CD4-positive, alpha-beta T cell treated with Interleukin-6 at 100 ng/mL for 8 hours (primary cell): ENCODE data around the gene DFFB.

Experiments
- DNase-seq: peaks from one replicate; pipeline ENCODE4 v3.0.0-alpha.2; 2020; ENCODE audit warnings: mixed read lengths, low spot score

Gene DFFB

DNA sequence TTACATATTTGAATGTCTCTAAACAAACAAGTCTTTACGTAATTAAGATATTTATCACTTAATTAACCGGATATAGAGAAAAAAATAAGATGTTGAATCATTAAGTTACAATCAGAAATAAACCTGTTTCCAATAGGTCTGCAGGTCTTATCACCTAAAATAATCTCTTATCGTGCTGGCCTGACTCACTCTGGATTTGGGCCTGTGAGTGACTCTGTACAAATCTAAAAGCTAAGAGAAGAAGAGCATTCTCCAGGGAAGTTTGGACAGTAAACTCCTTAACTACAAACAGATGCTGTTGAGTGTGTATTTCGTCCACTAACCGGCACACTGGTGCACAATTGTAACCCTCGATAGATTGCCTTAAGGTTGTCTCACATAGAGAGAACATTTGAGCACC, 25.6 kb upstream of the DFFB start:
- DNase-seq = no peak

DNA sequence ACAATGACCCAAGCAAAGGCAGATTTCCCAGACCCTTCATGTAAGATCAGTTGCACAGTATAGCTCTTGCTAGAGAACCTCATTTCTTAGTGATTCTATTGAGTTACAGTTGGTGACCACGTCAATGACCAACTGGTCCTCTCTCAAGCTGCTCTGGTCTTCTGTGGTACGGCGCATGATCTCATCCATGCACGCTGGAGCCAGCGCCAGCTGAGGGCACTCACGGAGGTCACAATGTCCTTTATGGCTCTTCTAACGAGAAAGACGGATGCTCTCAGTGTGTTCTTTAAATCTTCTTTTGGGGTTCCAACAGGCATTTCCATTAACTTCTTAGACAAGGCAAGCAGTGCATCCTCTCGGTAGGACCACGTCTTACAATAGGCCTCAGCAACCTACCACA, 22.6 kb upstream of the DFFB start:
- DNase-seq = no peak

DNA sequence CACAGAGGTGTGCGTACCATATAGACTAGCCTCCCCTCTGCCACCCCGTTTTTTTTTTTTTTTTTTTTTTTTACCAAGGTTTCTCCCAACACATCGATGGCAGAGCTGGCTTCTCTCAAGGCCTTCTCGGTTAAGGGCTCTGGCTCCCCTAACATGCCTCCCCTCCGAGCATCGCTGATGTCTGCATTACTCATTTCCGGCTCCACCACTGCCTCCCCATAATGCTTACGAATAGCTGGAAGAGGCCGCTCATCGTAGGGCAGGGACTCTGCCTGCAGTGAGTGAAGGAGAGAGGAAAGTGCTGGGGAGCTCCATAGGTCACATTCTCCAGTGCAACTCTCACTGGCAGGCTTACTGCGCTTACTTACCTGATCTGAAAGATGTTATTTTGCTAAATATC, 20.9 kb upstream of the DFFB start:
- no peak for DNase-seq

DNA sequence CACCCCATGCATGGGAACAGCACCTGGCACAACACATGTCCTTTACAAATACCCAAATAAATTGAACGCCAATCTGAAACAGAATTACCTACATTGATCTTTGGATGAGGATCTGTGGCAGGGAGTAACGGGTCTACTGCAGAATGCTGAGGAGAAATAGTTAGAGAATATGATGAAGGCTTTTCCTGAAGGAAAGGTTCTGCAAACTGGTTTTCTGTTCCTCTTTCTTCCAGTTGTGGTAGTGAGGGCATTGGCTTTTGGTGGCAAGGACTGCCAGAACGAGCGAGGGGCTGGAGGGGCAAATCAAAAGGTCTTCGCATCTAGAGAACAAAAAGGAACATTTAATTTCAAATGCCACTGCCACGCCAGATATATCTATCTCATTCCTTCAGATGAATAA, 20.1 kb upstream of the DFFB start:
- DNase-seq = no peak

DNA sequence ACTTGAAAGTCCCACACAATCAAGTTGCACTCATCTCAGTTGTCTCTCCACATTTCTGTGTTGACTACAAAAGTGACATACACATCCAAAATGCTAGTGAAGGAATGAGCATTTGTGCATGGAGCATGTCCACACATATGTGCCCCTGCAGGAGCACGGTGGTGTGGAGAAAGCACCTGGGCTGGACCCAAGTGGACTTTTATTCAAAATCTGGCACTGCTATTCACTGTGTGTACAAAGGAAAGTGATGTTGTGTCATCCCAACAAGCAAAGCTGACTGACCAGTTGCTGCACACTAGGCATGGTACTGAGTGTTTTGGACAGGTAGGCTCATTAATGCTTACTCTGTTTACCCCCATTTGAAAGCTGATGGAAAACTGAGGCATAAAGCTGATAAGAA, 19.6 kb upstream of the DFFB start:
- DNase-seq = no peak

DNA sequence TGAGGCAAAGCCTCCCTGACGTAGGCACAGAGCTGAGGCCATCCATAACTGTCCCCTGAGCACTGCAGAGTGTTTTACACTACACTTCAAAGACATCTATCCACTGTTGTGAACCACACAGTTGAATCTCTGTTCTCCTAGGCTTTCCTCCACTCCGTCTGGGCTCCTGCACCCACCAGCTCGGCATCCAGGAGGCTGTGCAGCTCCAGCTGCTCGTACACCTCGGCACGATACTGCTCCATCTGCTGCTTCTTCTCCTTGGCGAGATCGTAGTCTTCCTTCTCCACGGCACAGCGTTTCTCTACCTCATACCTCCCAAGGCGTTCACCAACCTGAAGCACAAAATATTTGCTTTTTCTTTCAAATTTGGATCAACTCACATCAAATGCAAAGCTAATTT, 18.5 kb upstream of the DFFB start:
- no peak for DNase-seq

DNA sequence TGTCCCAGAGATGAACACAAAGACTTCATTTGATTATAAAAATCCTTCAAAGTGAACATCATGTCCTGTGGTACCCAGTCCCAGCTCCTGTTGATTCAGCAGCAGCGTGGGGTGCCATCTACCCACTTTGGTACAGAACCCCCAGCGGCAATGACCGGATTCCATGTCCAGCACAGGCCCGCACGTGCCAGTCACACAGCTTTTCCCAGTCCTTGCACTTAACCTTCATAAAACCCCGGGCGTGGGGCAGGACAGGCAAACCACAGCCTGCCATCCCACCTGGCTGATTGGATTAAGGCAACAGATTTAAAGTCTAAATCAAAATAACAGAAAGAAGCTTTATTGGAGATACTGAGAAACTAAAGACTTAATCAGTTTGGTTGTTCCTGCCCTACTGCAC, 15.8 kb upstream of the DFFB start:
- DNase-seq = no peak

DNA sequence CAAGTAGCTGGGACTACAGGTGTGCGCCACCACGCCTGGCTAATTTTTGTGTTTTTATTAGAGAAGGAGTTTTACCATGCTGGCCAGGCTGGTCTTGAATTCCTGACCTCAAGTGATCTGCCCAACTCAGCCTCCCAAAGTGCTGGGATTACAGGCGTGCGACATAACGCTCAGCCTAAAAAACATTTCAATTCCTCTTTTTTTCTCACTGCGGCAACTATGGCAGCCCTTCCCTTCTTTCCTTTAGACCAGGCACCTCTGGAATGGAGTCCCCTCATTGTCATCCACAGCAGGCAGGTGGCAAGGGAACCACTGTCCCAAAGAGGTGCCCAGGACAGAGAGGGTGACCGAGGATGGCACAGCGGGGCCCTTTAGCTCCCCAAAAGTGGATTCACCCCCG, 14.4 kb upstream of the DFFB start:
- DNase-seq = no peak

DNA sequence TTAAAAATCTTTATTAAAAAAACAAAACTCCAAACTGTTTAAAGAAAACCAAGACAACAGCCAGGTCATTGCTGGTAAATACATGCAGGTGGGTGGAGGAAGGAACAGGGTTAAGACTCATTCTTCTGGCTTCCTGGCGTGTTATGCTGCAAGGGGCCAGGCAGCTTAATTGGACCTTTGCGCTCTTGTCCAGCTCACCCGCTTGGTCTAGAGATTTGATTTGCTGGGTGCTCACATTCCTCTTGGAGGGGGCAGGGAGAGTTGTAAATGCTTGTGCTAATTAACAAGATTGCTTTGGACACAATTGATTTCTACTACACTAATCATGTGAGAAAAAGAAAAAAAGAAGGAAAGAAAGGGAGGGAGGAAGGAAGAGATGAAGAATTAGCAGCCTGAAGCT, 10.7 kb upstream of the DFFB start:
- DNase-seq = no peak

DNA sequence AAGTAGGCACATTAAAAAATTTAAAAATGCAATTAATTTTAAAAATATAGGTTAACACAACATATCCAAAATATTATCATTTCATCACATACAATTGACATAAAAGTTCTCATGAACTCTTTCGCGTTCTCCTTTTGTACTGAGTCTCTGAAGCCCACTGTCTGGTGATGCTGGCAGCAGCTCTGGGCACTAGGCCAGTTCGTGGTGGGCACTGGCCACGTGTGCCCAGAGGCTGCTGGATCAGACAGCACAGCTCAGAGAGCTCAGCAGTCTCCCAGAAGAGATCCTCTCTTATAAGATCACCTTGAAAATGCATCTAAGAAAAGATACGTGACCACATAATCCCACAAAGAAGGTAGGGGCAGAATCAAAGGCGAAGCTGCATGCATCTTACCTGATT, 10.2 kb upstream of the DFFB start:
- DNase-seq = no peak

DNA sequence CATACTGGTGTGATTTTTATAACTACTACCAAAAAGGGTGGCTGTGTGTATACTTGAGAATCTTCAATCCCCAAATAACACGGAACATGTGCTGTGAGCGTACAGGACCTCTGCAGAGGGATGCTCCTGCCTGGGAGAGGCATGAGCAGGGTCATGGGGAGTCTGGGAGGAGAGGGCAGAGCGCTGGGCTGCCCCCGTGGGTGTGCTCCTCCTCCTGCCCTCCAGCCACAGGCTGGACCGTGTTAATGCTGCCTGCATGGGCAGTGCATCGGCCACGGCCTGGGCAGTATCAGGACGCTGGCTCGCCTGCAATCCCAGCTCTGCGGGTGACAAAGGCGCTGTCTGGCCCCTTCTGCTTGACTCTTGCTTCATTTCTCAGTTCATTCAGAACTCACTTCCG, 6.4 kb upstream of the DFFB start:
- DNase-seq = no peak

DNA sequence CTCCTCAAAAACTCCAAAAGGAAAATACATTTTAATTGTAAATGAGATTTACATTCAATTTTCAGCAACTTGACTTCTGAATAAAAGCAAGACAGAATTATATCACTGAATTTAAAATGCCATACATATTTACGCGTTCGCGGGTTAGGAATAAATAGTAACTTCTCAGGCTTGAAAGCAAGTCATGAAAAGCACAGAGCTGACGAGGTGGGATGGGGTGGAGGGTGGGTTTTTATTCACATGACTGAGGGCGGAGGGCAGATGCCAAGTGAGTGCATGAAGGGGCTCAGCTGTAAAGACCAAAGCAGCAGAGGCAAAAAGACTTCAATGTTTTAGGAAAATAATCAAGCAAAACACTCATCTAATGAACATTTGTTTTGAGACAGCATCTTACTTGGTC, 6.0 kb upstream of the DFFB start:
- DNase-seq = no peak

DNA sequence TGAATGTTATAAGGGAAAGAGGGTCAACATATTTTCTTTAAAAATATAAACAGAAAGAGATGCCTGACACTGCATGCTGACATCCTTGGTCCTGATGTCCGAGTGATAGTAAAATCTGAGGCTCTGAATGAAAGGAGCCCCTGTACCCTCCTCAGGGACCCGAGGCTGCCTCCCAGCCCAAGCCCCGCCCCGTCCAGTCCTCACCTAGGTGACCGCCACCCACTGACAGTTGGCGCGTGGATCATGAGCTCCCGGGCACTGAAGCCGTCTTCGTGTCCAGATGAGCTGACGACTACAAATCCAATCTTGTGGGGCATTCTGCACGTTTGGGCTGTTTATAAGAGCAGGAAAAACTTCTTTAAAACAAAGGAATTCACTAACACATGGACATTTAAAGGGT, 5.2 kb upstream of the DFFB start:
- no peak for DNase-seq

DNA sequence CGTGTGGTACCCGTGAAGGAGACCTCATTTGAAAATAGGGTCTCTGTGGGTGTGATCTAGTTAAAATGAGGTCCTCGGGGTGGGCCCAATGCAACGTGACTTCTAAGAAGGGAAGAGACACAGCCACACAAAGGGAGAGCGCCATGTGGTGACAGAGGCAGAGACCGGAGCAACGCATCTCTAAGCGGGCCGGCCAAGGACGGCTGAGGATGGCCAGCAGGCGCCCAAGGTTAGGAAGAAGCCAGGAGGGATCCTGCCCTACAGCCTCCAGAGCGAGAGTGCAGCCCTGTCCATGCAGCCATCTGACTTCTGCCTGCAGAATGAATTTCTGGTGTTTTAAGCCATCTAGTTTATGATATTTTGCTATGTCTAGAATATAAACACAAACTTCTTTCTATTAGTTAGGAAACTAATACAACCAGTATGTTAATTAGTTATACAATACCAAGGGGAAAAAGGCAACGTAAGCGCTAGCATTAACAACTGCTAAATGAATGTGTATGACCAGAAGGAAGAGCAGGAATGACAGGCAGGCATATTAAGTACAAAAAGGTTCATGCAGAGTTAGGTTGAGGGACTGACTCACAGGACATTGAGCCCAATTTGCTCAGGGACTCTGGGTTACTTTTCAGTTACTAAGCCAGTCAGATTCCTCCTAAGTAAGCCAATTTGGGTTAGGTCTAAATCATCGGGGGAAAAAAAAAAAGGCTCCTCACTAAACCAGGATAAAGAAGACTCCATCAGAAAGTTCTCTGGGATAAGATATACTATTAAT, 4.4 kb upstream of the DFFB start:
- no peak for DNase-seq

DNA sequence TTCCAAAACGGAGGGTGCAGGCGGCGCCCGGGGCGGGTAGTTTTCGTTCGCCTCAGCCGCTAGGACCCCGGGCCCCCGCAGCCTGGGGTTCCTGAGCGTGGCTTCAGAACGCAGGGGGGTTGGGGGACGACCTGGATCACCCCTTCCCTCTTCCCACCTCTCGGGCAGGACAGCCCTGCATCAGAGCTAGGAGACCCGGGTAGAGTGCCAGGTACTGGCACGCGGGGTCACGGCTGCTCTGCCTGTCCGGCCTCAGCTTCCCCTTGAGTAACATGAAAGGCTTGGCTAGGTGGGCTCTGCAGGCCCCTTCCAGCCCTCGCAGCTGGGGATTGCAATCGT, 484 bp downstream of the DFFB start:
- DNase-seq = no peak

DNA sequence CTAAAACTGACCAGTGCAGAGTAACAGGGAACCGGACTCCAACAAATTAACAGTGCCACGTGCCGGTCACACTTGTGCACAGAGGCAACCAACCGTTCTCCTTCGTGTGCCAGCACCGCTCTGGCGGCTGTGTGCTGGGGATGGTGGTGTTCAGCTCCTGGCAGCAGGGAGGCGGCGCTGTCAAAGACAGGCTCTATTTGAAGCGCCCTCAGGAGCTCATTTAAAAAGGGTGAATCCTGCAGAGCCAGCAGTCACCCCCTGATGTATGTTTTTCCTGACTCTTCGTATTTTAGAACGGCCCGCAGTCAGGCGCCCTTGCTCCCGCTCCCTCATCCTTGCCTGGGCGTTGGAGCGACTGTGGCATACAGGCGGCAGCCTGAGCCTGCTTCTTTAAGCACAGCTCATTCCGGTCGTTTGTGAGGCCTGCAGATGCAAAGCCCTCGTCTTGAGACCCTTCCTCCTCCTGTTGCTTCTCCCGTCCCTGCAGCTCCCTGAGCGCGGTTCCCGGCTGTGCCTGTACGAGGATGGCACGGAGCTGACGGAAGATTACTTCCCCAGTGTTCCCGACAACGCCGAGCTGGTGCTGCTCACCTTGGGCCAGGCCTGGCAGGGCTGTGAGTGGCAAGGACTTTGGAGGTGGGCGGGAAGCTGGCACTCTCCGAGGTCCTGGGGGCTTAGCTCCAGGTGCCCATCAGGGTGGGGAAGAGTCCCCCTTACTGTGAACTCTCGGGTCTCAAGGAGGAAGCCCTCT, 1.1 kb downstream of the DFFB start:
- no peak for DNase-seq

DNA sequence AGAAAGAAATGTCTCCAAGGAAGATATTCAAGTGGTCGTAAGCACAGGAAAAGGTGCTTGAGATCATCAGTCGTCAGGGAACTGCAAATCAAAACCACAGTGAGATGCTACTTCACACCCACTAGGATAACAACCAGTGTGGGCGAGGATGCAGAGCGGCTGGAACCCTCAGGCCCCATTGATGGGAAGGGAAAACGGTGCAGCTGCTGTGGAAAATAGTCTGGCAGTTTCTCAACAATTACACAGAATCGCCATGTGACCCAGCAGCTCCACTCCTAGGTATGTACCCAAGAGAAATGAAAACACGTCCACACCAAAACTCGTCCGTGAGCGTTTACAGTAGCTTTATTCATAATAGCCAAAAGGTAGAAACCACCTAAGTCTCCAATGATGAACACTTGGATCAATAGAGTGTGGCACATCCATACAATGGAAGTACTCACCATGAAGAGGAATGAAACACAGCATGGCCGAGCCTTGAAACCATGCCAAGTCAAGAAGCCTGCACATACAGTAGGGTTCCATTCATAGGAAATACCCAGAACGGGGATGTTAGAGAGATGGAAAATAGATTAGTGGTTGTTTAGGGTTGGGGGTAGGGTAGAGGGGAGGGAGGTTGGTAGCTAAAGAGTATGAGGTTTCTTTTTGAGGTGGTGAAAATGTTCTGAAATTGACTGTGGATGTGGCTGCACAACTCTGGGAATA, 6.1 kb downstream of the DFFB start:
- no peak for DNase-seq

DNA sequence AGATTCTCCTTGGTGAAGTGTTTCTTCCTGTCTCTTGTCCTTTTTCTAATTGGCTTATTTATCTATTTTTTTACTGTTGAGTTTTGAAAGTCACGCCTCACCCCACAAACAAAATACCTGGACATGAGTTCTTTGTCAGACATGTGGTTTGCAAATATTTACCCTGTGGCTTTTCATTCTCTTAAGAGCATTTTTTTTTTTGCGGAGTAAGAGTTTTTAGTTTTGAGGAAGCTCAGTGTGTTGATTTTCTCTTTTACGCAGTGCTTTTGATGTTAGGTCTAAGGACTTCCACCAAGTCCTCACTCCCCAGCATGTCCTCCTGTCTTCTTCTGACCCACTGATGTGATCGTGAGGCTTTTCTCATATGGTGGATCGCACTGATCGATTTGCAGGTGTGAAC, 7.6 kb downstream of the DFFB start:
- DNase-seq = no peak

DNA sequence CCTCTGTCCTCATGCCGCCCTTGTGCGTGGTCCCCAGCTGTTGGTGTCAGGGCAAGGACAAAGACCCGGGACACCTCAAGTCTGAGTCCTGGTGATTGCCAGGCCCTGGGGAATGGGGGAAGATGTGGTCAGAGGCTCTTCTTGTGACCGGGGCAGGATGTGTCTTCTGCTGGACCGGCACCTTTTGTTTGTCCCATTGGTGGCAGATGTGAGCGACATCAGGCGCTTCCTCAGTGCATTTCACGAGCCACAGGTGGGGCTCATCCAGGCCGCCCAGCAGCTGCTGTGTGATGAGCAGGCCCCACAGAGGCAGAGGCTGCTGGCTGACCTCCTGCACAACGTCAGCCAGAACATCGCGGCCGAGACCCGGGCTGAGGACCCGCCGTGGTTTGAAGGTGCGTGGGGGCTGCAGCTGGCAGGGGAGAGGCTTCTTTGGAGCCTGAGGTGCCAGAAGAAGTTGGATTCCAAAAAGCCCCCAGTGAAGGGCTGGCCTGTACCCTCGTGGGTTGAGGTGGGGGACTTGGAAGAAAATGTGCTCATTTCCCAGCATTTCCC, 8.4 kb downstream of the DFFB start:
- no peak for DNase-seq

DNA sequence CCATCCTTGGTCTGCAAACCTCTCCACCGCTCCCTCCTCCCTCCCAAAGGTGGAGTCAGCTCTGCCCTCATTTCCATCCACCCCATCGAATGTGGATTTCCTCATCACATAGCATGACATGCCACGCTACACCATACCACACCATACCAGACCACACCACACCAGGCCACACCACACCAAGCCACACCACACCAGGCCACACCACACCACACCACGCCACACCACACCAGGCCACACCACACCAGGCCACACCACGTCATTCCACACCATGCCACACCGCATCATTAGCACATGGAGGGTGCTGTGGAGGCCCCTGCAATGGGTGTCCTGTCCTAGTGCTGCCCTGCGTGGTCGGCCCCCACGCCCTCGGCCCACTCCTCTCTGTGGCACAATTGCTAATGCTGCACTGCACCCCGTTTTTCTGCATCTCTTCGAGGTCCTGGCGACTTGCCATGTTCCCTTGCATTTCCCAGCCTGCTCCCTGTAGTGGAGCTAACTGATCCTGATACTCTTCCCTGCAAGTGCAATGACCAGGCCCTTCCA, 11.3 kb downstream of the DFFB start:
- DNase-seq = no peak

DNA sequence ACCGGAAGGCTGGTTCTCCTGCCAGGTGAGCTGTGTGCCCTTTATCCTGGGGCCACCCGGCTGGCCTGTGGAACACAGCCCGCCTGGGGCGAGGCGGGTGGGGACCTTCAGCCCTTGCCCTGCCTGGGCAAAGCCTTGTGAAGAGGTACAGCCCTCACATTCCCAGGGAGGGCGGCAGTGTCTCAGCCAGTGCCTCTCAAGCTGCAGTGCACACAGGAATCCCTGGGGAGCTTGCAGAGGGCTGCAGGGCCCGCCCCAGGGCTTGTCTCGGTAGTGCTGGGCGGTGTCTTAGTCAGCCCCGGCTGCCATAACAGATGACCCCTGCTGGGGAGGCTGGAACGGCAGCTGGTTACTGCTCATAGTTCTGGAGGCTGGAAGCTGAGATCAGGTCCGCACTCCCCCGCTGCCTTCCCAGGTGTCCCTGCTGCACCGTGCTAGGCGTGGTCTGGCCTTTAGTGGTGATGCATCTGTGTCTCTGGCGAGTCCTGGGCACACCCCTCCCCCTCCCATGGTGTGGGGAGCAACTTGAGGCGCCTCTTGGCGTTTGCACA, 12.6 kb downstream of the DFFB start:
- no peak for DNase-seq

DNA sequence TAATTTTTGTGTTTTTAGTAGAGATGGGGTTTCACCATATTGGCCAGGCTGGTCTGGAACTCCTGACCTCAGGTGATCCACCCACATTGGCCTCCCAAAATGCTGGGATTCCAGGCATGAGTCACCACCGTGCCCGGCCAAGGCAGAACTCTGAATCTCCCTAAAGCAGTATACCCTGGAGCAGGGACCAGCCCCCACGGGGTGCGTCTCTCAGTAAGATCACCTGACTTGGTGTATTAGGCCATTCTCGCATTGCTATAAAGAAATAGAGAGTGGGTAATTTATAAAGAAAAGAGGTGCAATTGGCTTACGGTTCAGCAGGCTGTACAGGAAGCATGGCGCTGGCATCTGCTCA, 14.2 kb downstream of the DFFB start:
- DNase-seq = no peak

DNA sequence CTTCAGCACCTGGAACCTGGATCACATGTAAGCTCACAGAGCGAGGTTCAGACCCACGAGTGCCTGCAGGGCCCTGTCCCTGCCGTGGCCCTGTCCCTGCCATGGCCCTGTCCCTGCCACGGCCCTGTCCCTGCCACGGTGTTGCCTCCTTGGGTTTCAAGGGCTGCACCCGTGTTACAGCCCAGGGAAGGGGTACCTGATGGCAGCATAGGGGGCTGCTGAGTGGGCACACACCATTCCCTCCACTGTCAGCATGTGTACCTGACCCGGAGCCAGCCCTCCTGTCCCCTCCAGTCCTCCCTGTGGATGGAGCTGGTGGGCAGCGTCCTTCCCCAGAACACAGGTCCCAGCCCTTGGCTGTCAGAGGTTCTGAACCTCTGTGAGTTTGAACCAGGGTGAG, 15.3 kb downstream of the DFFB start:
- DNase-seq = no peak
